Neural progenitor cell (in vitro differentiated cells): ENCODE data around the gene RIN2. TPM values are rescaled to one million over a fixed set of nuclear protein-coding genes. Genes with fewer than 3 reads are reported as not detected.

ENCODE experiments used
- DNase-seq: peaks from one replicate; pipeline ENCODE4 v3.0.0-alpha.2; 2016; ENCODE audit warnings: low spot score
- H2AFZ ChIP-seq: fragments of 200-600 bp; sonication (generic); replicated peaks from 2 replicates; pipeline ENCODE4 v1.6.1; 2016; ENCODE audit warnings: antibody characterized with exemption
- H3F3A ChIP-seq: fragments of 200-600 bp; sonication (generic); 2 replicates; pipeline ENCODE4 v1.6.1; 2016; ENCODE audit warnings: antibody characterized with exemption, low read depth
- H3K27ac ChIP-seq: fragments of 200-600 bp; sonication (generic); 2 replicates; pipeline ENCODE4 v1.5.1; 2016; ENCODE audit warnings: mild to moderate bottlenecking
- H3K27me3 ChIP-seq: fragments of 200-600 bp; sonication (generic); 2 replicates; pipeline ENCODE4 v1.6.1; 2016; ENCODE audit warnings: mild to moderate bottlenecking, moderate library complexity
- H3K36me3 ChIP-seq: fragments of 200-600 bp; sonication (generic); 2 replicates; pipeline ENCODE4 v1.5.1; 2016
- H3K4me1 ChIP-seq: fragments of 200-600 bp; sonication (generic); 2 replicates; pipeline ENCODE4 v1.6.1; 2016; ENCODE audit warnings: mixed run types
- H3K4me2 ChIP-seq: fragments of 200-600 bp; sonication (generic); 2 replicates; pipeline ENCODE4 v1.6.1; 2016
- H3K4me3 ChIP-seq: fragments of 200-600 bp; sonication (generic); 2 replicates; pipeline ENCODE4 v1.5.1; 2016
- H3K79me2 ChIP-seq: fragments of 200-600 bp; sonication (generic); 2 replicates; pipeline ENCODE4 v1.6.1; 2016; ENCODE audit warnings: low read depth
- H3K9ac ChIP-seq: fragments of 200-600 bp; sonication (generic); 2 replicates; pipeline ENCODE4 v1.6.1; 2016
- H3K9me3 ChIP-seq: fragments of 200-600 bp; sonication (generic); 2 replicates; pipeline ENCODE4 v1.5.1; 2016; ENCODE audit warnings: low read depth
- H4K20me1 ChIP-seq: fragments of 200-600 bp; sonication (generic); 2 replicates; pipeline ENCODE4 v1.6.1; 2016; ENCODE audit warnings: low read depth
- H3K27ac Mint-ChIP-seq: 3 replicates; pipeline ENCODE4 v1.8.0; 2021; ENCODE audit warnings: mixed read lengths
- H3K27me3 Mint-ChIP-seq: 2 replicates; pipeline ENCODE4 v1.8.0; 2022; ENCODE audit warnings: low read depth, mild to moderate bottlenecking, inconsistent platforms, moderate library complexity, mixed read lengths; ENCODE audit not compliant: insufficient read depth
- H3K36me3 Mint-ChIP-seq: 3 replicates; pipeline ENCODE4 v1.8.0; 2021; ENCODE audit warnings: mixed read lengths
- H3K4me1 Mint-ChIP-seq: 3 replicates; pipeline ENCODE4 v1.8.0; 2021; ENCODE audit warnings: mixed read lengths
- H3K4me3 Mint-ChIP-seq: 3 replicates; pipeline ENCODE4 v1.8.0; 2021; ENCODE audit warnings: mild to moderate bottlenecking, moderate library complexity, mixed read lengths
- H3K9me3 Mint-ChIP-seq: 3 replicates; pipeline ENCODE4 v1.8.0; 2020; ENCODE audit warnings: mixed read lengths
- CTCF ChIP-seq: fragments of 200-600 bp; sonication (generic); IDR thresholded peaks from 2 replicates; pipeline ENCODE4 v1.5.1; 2017; ENCODE audit warnings: antibody characterized with exemption, mild to moderate bottlenecking
- EZH2 ChIP-seq: fragments of 200-600 bp; sonication (generic); IDR thresholded peaks from 2 replicates; pipeline ENCODE4 v1.6.1; 2017; ENCODE audit warnings: antibody characterized with exemption, mild to moderate bottlenecking, moderate library complexity
- EZH2phosphoT487 ChIP-seq: fragments of 200-600 bp; sonication (generic); IDR thresholded peaks from 2 replicates; pipeline ENCODE4 v1.6.1; 2017; ENCODE audit warnings: antibody characterized with exemption
- total RNA-seq: library from RNA; depleted of rRNA; stranded (reverse); fragments of >200 nt; gene quantifications from 2 replicates; pipeline ENCODE4 v1.2.3, GENCODE V29; 2015; ENCODE audit warnings: low replicate concordance

Gene RIN2
- total RNA-seq, 1 donor from 2014 or later: 7.2 TPM

- Mint-ChIP-seq H3K4me3 (no peak overlapping the region), H3K36me3 (no peaks in the 10 kb centered on the region), H3K9me3 (peaks cover 2% of the 10 kb centered on the region), H3K4me1 (no peaks in the 10 kb centered on the region), H3K27ac (no peak overlapping the region), H3K27me3 (no peaks in the 10 kb centered on the region)
- Histone ChIP-seq H3K27me3 (no peaks in the 10 kb centered on the region), H3K4me1 (no peaks in the 10 kb centered on the region), H3K9me3 (no peaks in the 10 kb centered on the region), H3K4me3 (no peak overlapping the region), H3K36me3 (no peaks in the 10 kb centered on the region), H2AFZ (no peak overlapping the region), H3K27ac (no peak overlapping the region), H3K9ac (no peak overlapping the region), H3K4me2 (no peak overlapping the region), H4K20me1 (no peaks in the 10 kb centered on the region), H3K79me2 (no peaks in the 10 kb centered on the region), H3F3A (no peaks in the 10 kb centered on the region)
- TF ChIP-seq CTCF (no peak), EZH2 (no peak), EZH2phosphoT487 (no peak)
- DNase-seq: no peak
Measured at GRCh38 chr20:19742974-19743639, 15.0 kb upstream of the RIN2 start.

GRCh38 chr20:19743640-19743995 lies 14.4 kb upstream of the RIN2 start:
- Mint-ChIP-seq H3K27me3 (no peaks in the 10 kb centered on the region), H3K27ac (no peak overlapping the region), H3K4me3 (no peak overlapping the region)

GRCh38 chr20:19745106-19745505 lies 13.0 kb upstream of the RIN2 start:
- TF ChIP-seq CTCF (no peak), EZH2phosphoT487 (no peak), EZH2 (no peak)
- DNase-seq: no peak

More at GRCh38 chr20:19743640-19743995, 14.4 kb upstream of the RIN2 start:
- Histone ChIP-seq H3K36me3 (no peaks in the 10 kb centered on the region), H3K9ac (no peak overlapping the region), H3K79me2 (no peaks in the 10 kb centered on the region), H4K20me1 (no peaks in the 10 kb centered on the region), H3F3A (no peaks in the 10 kb centered on the region), H3K27ac (no peak overlapping the region), H3K27me3 (no peaks in the 10 kb centered on the region), H3K4me1 (no peaks in the 10 kb centered on the region), H2AFZ (no peak overlapping the region), H3K4me2 (no peak overlapping the region), H3K9me3 (no peaks in the 10 kb centered on the region), H3K4me3 (no peak overlapping the region)
- TF ChIP-seq EZH2: no peak
- no peak for TF ChIP-seq EZH2phosphoT487
- TF ChIP-seq CTCF: no peak
- DNase-seq: no peak
- Mint-ChIP-seq H3K36me3 (no peaks in the 10 kb centered on the region), H3K4me1 (peaks cover 2% of the 10 kb centered on the region), H3K9me3 (peaks cover 2% of the 10 kb centered on the region)

More at GRCh38 chr20:19745106-19745505, 13.0 kb upstream of the RIN2 start:
- Mint-ChIP-seq H3K9me3 (peaks cover 2% of the 10 kb centered on the region), H3K27ac (no peak overlapping the region), H3K36me3 (no peaks in the 10 kb centered on the region), H3K4me3 (no peak overlapping the region), H3K4me1 (peaks cover 4% of the 10 kb centered on the region), H3K27me3 (no peaks in the 10 kb centered on the region)
- Histone ChIP-seq H4K20me1 (no peaks in the 10 kb centered on the region), H3K9ac (no peak overlapping the region), H3K79me2 (no peaks in the 10 kb centered on the region), H3F3A (no peaks in the 10 kb centered on the region), H3K27ac (no peak overlapping the region), H2AFZ (no peak overlapping the region), H3K4me2 (no peak overlapping the region), H3K4me1 (no peaks in the 10 kb centered on the region), H3K36me3 (no peaks in the 10 kb centered on the region), H3K27me3 (no peaks in the 10 kb centered on the region), H3K4me3 (no peak overlapping the region), H3K9me3 (no peaks in the 10 kb centered on the region)
